HepG2 (cell line): ENCODE results near the gene CTAGE1. TPM values are rescaled to one million over a fixed set of nuclear protein-coding genes. Genes with fewer than 3 reads are reported as not detected.

Experiments
- ATAC-seq: fragments of 200-7000 bp; cut with Tn5 transposase; 3 replicates; pipeline ENCODE4 v1.9.1; 2020; ENCODE audit warnings: mild to moderate bottlenecking, moderate library complexity
- BruUV-seq: library from RNA; stranded (reverse); fragments of 400-500 nt; replicated peaks from 2 replicates; lab custom pipeline; 2021; lab: Mats Ljungman, UMichigan
- CTCF ChIA-PET: fragments of 300-600 bp; formaldehyde crosslinking; extraction: SDS; loops from one replicate; lab custom pipeline; 2021; ENCODE audit warnings: low total read pairs, inconsistent platforms, low intra/inter-chr PET ratio; lab: Yijun Ruan, JAX
- POLR2A ChIA-PET: fragments of 350-600 bp; sonication (Branson Sonifier 250); formaldehyde crosslinking; loops from one replicate; lab custom pipeline; 2020; ENCODE audit warnings: antibody characterized with exemption, inconsistent platforms; lab: Yijun Ruan, JAX
- DNase-seq: peaks from one replicate; pipeline ENCODE4 v3.0.0-alpha.2; 2015; ENCODE audit warnings: low spot score
- FAIRE-seq: peaks from 3 replicates; lab custom pipeline; 2011; peaks lifted over from hg19 to GRCh38; lab: Jason Lieb, UNC
- H2AFZ ChIP-seq: one replicate; pipeline ENCODE4 v1.6.1; 2011; ENCODE audit warnings: low read length, inconsistent platforms
- H3K27ac ChIP-seq: fragments of 300-600 bp; 3 replicates; pipeline ENCODE4 v1.8.0; 2011; ENCODE audit warnings: mixed run types, mild to moderate bottlenecking, mixed read lengths, low read length, inconsistent platforms; ENCODE audit not compliant: insufficient read depth; ENCODE audit errors: extremely low read length
- H3K27me3 ChIP-seq, 2 experiments: fragments of 200-600 bp in 1 of 2; 2 replicates in 1 of 2; 3 replicates in 1 of 2; pipeline versions ENCODE4 v1.6.0 to v1.8.0; 2011; ENCODE audit warnings: low read length in 2 of 2, mild to moderate bottlenecking in 2 of 2, moderate library complexity in 2 of 2, inconsistent platforms in 1 of 2; ENCODE audit not compliant: insufficient read depth in 2 of 2, control insufficient read depth in 1 of 2
- H3K36me3 ChIP-seq, 2 experiments: fragments of 200-600 bp in 1 of 2; replicated peaks in 1 of 2; 2 replicates in 1 of 2; 3 replicates in 1 of 2; pipeline versions ENCODE4 v1.5.1 to v1.8.0; 2011; ENCODE audit warnings: low read length in 2 of 2, inconsistent platforms in 1 of 2; ENCODE audit not compliant: insufficient read depth in 2 of 2, control insufficient read depth in 1 of 2
- H3K4me1 ChIP-seq: 2 replicates; pipeline ENCODE4 v1.5.1; 2012; ENCODE audit warnings: low read length, inconsistent platforms; ENCODE audit not compliant: insufficient read depth
- H3K4me2 ChIP-seq: 2 replicates; pipeline ENCODE4 v1.6.0; 2011; ENCODE audit warnings: low read depth, low read length, inconsistent platforms
- H3K4me3 ChIP-seq, 3 experiments: fragments of 200-600 bp in 1 of 3; sonication (generic), shearing (Covaris generic) in 1 of 3; replicated peaks in 1 of 3; 2 replicates each; pipeline ENCODE4 v1.5.1; 2011 to 2016; ENCODE audit warnings: low read length in 3 of 3, inconsistent platforms in 2 of 3, low read depth in 2 of 3, mild to moderate bottlenecking in 2 of 3, control low read depth in 1 of 3, mixed read lengths in 1 of 3; ENCODE audit not compliant: insufficient read depth in 1 of 3
- H3K79me2 ChIP-seq: one replicate; pipeline ENCODE4 v1.6.1; 2011; ENCODE audit warnings: low read length, inconsistent platforms; ENCODE audit not compliant: insufficient read depth
- H3K9ac ChIP-seq: 2 replicates; pipeline ENCODE4 v1.6.0; 2011; ENCODE audit warnings: mild to moderate bottlenecking, low read depth, low read length, inconsistent platforms; ENCODE audit not compliant: insufficient read depth
- H3K9me3 ChIP-seq: 2 replicates; pipeline ENCODE4 v1.5.1; 2012; ENCODE audit warnings: mild to moderate bottlenecking, low read length
- H4K20me1 ChIP-seq: 2 replicates; pipeline ENCODE4 v1.6.0; 2011; ENCODE audit warnings: inconsistent platforms, mild to moderate bottlenecking, low read length, moderate library complexity; ENCODE audit not compliant: insufficient read depth
- BHLHE40 ChIP-seq: IDR thresholded peaks from 2 replicates; pipeline ENCODE4 v1.6.1; 2011; ENCODE audit warnings: low read length, improper control_type of control experiment
- FOSL2 ChIP-seq: sonication (generic); formaldehyde crosslinking; IDR thresholded peaks from 2 replicates; pipeline ENCODE4 v1.4.0; 2020; ENCODE audit warnings: missing genetic modification reagents
- GABPB1 ChIP-seq: IDR thresholded peaks from 2 replicates; pipeline ENCODE4 v1.6.1; 2016; ENCODE audit warnings: mild to moderate bottlenecking, missing genetic modification reagents, moderate library complexity, missing compliant biosample characterization
- TEAD3 ChIP-seq: optimal IDR thresholded peaks from 2 replicates; pipeline ENCODE3; 2016; ENCODE audit warnings: borderline replicate concordance
- ZMAT5 ChIP-seq: sonication (generic); formaldehyde crosslinking; IDR thresholded peaks from 2 replicates; pipeline ENCODE4 v1.5.0; 2020; ENCODE audit warnings: mild to moderate bottlenecking, low read depth, missing genetic modification reagents, borderline replicate concordance
- ZNF407 ChIP-seq: sonication (generic); formaldehyde crosslinking; IDR thresholded peaks from one replicate; pipeline ENCODE4 v1.5.1; 2020; ENCODE audit warnings: mild to moderate bottlenecking, missing genetic modification reagents; ENCODE audit errors: not compliant biosample characterization
- ZNF710 ChIP-seq: sonication (generic); formaldehyde crosslinking; IDR thresholded peaks from 2 replicates; pipeline ENCODE4 v1.5.0; 2020; ENCODE audit warnings: mild to moderate bottlenecking, missing genetic modification reagents, borderline replicate concordance
- WGBS: methylation state at CpG from one replicate; pipeline ENCODE4 v1.1.6; 2017; ENCODE audit warnings: low lambda C conversion rate; 5-methylcytosine and 5-hydroxymethylcytosine counted together
- in situ Hi-C: cut with HindIII; loops from 2 replicates; pipeline ENCODE4 v1.10.0; 2017; ENCODE audit warnings: low pct_unique_long_range_greater_than_20kb; ENCODE audit not compliant: extremely low pct_ligation_motif_present
- intact Hi-C: fragments of 100-400 bp; cut with micrococcal nuclease; formaldehyde crosslinking; loops from one replicate; pipeline ENCODE4 v1.10.0; 2022; ENCODE audit not compliant: unreplicated experiment
- polyA plus RNA-seq, 8 experiments: library from polyadenylated mRNA; depleted of rRNA in 3 of 8; stranded (reverse) in 7 of 8; unstranded in 1 of 8; fragments of >200 nt; fragmentation: Illumina TruSeq in 4 of 8; extraction: Trizol in 4 of 8; gene quantifications; 2 replicates each; pipeline versions ENCODE4 v1.2.1 to v1.2.3, GENCODE V29; 2011 to 2016; ENCODE audit warnings: low read depth in 4 of 8, missing spikeins in 1 of 8, mixed read lengths in 1 of 8; ENCODE audit not compliant: insufficient read depth in 1 of 8
- total RNA-seq, 5 experiments: library from RNA; depleted of rRNA; stranded (reverse); fragments of >200 nt; fragmentation: Illumina TruSeq; extraction: Trizol; gene quantifications; 2 replicates each; pipeline ENCODE4 v1.2.3, GENCODE V29; 2016; ENCODE audit warnings: low read depth in 1 of 5

CTAGE1 gene
- total and polyA plus RNA-seq, 2 of the 13 experiments (the other 11 are each of a cell fraction or from before 2014, with no cell fraction given) = 0.02 TPM; not detected in 1

GRCh38 chr18:22465859-22466457 is 48.2 kb upstream of the CTAGE1 start:
- CTCF ChIA-PET = no interaction called here
- intact Hi-C loops = no loop called here

GRCh38 chr18:22463076-22463475 is 45.4 kb upstream of the CTAGE1 start:
- Histone ChIP-seq H3K79me2 (no peaks in the 10 kb centered on the region), H3K4me3 (no peak overlapping the region), H3K4me1 (peaks cover 24% of the 10 kb centered on the region), H3K9ac (no peak overlapping the region), H3K9me3 (no peaks in the 10 kb centered on the region), H4K20me1 (no peaks in the 10 kb centered on the region)
- no TSS peak for BruUV-seq
- no peak for FAIRE-seq
- WGBS = 13% methylated on average over 5 of the region's 5 CpGs
- intact Hi-C loops = no loop called here
- TF ChIP-seq TEAD3 (CRISPR knock-in tag) = no peak
- TF ChIP-seq GABPB1 (CRISPR knock-in tag) = no peak
- TF ChIP-seq ZNF407 (CRISPR knock-in tag) = no peak
- TF ChIP-seq ZNF710 = no peak
- TF ChIP-seq, all 625 proteins: peak for 0
- H3K36me3 ChIP-seq = no peaks in the 10 kb centered on the region
- ChIA-PET CTCF (no interaction called here), POLR2A (no interaction called here)
- H2AFZ ChIP-seq = no peak overlapping the region
- DNase-seq = no peak
- ATAC-seq = no peak
- H3K4me2 ChIP-seq = no peak overlapping the region
- H3K27ac ChIP-seq = no peak overlapping the region
- peaks cover 0 to 1% of the 10 kb centered on the region in 2 experiments; a peak in 1 of 5 replicates for H3K27me3 ChIP-seq
- in situ Hi-C loops = no loop called here

More at GRCh38 chr18:22465859-22466457, 48.2 kb upstream of the CTAGE1 start:
- Histone ChIP-seq H3K9me3 (no peaks in the 10 kb centered on the region), H3K4me2 (peak overlapping the region; percentile 45), H3K27ac (no peak overlapping the region), H3K4me1 (peaks cover 36% of the 10 kb centered on the region), H3K4me3 (no peak overlapping the region), H3K27me3 (peaks cover 1 to 2% of the 10 kb centered on the region in 2 experiments; a peak in 2 of 5 replicates), H4K20me1 (no peaks in the 10 kb centered on the region), H3K79me2 (no peaks in the 10 kb centered on the region), H3K36me3 (no peaks in the 10 kb centered on the region), H2AFZ (no peak overlapping the region), H3K9ac (no peak overlapping the region)
- FAIRE-seq = no peak
- in situ Hi-C loops = no loop called here
- POLR2A ChIA-PET = interaction anchor here (1.4 to 1.5 kb wide), 2 partner anchors 13 to 25 kb away, joined by 3 to 4 read pairs; no protein-coding TSS in a partner anchor
- 21% methylated on average over 3 of the region's 3 CpGs for WGBS
- peak; percentile 70 for DNase-seq
- TF ChIP-seq ZMAT5 (CRISPR knock-in tag) (no peak), FOSL2 (CRISPR knock-in tag) (peak; percentile 84), BHLHE40 (0 out of 2 replicates have a peak, but pooled peaks have one; percentile 43)
- no TSS peak for BruUV-seq
- ATAC-seq = peak; percentile 71
